MM.1S (cell line): ENCODE results near the gene AXL.

Experiments
- EZH2 ChIP-seq: fragments of 300-600 bp; sonication (generic); optimal IDR thresholded peaks from 2 replicates; pipeline ENCODE3; 2017; ENCODE audit warnings: low read depth, mild to moderate bottlenecking, antibody characterized with exemption, low read length, mixed read lengths
- EZH2phosphoT487 ChIP-seq: fragments of 300-600 bp; sonication (generic); IDR thresholded peaks from 2 replicates; pipeline ENCODE4 v1.6.1; 2018; ENCODE audit warnings: antibody characterized with exemption, low read length
- TF ChIP-seq, protein P1 (sequence below): fragments of 300-600 bp; sonication (generic); IDR thresholded peaks from 2 replicates; pipeline ENCODE4 v1.5.1; 2016; ENCODE audit warnings: antibody characterized with exemption, low read length, mixed read lengths

DNA sequence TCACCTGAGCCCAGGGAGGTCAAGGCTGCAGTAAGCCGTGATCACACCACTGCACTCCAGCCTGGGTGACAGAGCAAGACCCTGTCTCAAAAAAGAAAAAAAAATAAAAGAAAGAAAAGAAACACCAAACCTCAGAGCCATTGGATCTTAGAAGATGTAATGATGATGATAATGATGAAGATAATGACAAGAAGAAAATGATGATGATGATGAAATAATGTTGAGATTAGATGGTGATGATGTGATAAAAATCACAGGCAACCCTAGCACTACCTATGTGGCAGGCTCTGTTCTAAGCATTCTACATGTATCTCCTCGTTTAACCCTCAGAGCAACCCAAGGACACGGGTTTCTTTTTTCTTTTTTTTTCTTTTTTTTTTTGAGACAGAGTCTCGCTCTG, 25.1 kb downstream of the AXL start:
- TF ChIP-seq, protein P1, sequence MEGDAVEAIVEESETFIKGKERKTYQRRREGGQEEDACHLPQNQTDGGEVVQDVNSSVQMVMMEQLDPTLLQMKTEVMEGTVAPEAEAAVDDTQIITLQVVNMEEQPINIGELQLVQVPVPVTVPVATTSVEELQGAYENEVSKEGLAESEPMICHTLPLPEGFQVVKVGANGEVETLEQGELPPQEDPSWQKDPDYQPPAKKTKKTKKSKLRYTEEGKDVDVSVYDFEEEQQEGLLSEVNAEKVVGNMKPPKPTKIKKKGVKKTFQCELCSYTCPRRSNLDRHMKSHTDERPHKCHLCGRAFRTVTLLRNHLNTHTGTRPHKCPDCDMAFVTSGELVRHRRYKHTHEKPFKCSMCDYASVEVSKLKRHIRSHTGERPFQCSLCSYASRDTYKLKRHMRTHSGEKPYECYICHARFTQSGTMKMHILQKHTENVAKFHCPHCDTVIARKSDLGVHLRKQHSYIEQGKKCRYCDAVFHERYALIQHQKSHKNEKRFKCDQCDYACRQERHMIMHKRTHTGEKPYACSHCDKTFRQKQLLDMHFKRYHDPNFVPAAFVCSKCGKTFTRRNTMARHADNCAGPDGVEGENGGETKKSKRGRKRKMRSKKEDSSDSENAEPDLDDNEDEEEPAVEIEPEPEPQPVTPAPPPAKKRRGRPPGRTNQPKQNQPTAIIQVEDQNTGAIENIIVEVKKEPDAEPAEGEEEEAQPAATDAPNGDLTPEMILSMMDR: no peak
- TF ChIP-seq EZH2: no peak
- TF ChIP-seq EZH2phosphoT487: no peak
